Ovary (tissue), 9 donors: ENCODE measurements around the gene MYO5C. TPM values are rescaled to one million over a fixed set of nuclear protein-coding genes. Genes with fewer than 3 reads are reported as not detected.

Source experiments
- DNase-seq, 5 donors: peaks; one replicate each; pipeline ENCODE4 v3.0.0-alpha.2; 2019 to 2020
- H3K27ac ChIP-seq, 2 donors: fragments of 200-600 bp; one replicate each; pipeline versions ENCODE4 v1.5.1 to v1.8.0; 2019 to 2022
- H3K27me3 ChIP-seq: fragments of 200-600 bp; one replicate; pipeline ENCODE4 v1.8.0; 2022
- H3K36me3 ChIP-seq: fragments of 200-600 bp; sonication (generic); one replicate; pipeline ENCODE4 v1.5.1; 2019
- H3K4me1 ChIP-seq: one replicate; pipeline ENCODE4 v1.8.1; 2013; ENCODE audit warnings: mild to moderate bottlenecking, moderate library complexity; ENCODE audit not compliant: insufficient read depth
- H3K4me3 ChIP-seq: fragments of 200-600 bp; sonication (generic); one replicate; pipeline ENCODE4 v1.5.1; 2017
- H3K9me3 ChIP-seq, 2 donors: fragments of 200-600 bp in 1 of 2; sonication (generic) in 1 of 2; one replicate each; pipeline versions ENCODE4 v1.5.1 to v1.8.1; 2013 to 2019; ENCODE audit warnings: mild to moderate bottlenecking in 1 of 2, moderate library complexity in 1 of 2
- CTCF ChIP-seq, 3 donors: fragments of 450-650 bp in 2 of 3; fragments of 200-600 bp in 1 of 3; IDR thresholded peaks; one replicate each; pipeline versions ENCODE4 v1.5.1 to v1.8.0; 2016 to 2022; ENCODE audit warnings: antibody characterized with exemption in 3 of 3, mild to moderate bottlenecking in 1 of 3
- EP300 ChIP-seq: sonication (generic); formaldehyde crosslinking; IDR thresholded peaks from one replicate; pipeline ENCODE4 v1.6.1; 2017; ENCODE audit warnings: antibody characterized with exemption
- POLR2A ChIP-seq: fragments of 450-650 bp; IDR thresholded peaks from one replicate; pipeline ENCODE4 v1.6.1; 2017; ENCODE audit warnings: antibody characterized with exemption, mild to moderate bottlenecking, moderate library complexity
- WGBS, 3 donors: extraction: QIAGEN DNeasy Blood & Tissue Kit in 1 of 3; methylation state at CpG; one replicate each; pipeline versions ENCODE4 v1.1.5 to v1.1.7; 2013 to 2017; 5-methylcytosine and 5-hydroxymethylcytosine counted together
- intact Hi-C, 4 donors: fragments of 100-400 bp; cut with DNase I; formaldehyde crosslinking; loops; one replicate each; pipeline versions ENCODE4 v1.11.0 to v1.15.1; 2022 to 2023
- polyA plus RNA-seq, 2 donors: library from polyadenylated mRNA; stranded (reverse); fragments of 200-250 nt in 1 of 2; fragments of 350-450 nt in 1 of 2; fragmentation: Illumina TruSeq in 1 of 2; extraction: RNeasy Lipid Tissue Mini Kit (QIAGEN cat#74804) in 1 of 2; gene quantifications; one replicate each; pipeline ENCODE4 v1.2.3, GENCODE V29; 2013 to 2014
- total RNA-seq, 7 donors: library from RNA; depleted of rRNA in 2 of 7; stranded (reverse); fragments of >200 nt in 2 of 7; fragmentation: NEBNext Ultra II Directional in 3 of 7; extraction: Animal tissue kit (Norgen Biotek cat#: 25700) in 3 of 7; gene quantifications; one replicate each; pipeline versions ENCODE4 v1.1.0 to v1.2.4, GENCODE V29; 2016 to 2023
- donor health status: DM: no; HTN: no; CAD: no; lungs with moderate emphysema.
- donor health status: DM: no; HTN: no; CAD: no.
- donor health status: Bipolar disorder and iron deficiency.
- donor health status: DM: yes; HTN: yes; CAD: no.
- donor health status: DM: no; HTN: no; CAD: no.
- donor health status: DM: yes; HTN: yes; CAD: no.

MYO5C gene
- total and polyA plus RNA-seq, 9 donors = 1.1 to 23.6 (median 7.1) TPM

GRCh38 chr15:52164631-52165265, 130.9 kb downstream of the MYO5C start:
- WGBS, 3 donors = 93 to 96% (median 95%) methylated on average over 2 of the region's 2 CpGs
- intact Hi-C loops = no loop called here
- Histone ChIP-seq H3K27me3 (no peaks in the 10 kb centered on the region), H3K9me3 (no peaks in the 10 kb centered on the region), H3K36me3 (no peaks in the 10 kb centered on the region), H3K4me1 (peaks cover 6% of the 10 kb centered on the region), H3K27ac (no peak overlapping the region), H3K4me3 (no peak overlapping the region)
- no peak for DNase-seq
- TF ChIP-seq EP300 (no peak), CTCF (IDR thresholded peaks at IDR 0.05) (no peak), POLR2A (no peak)

GRCh38 chr15:52163321-52164190, 132.0 kb downstream of the MYO5C start:
- WGBS, 3 donors = 59 to 71% (median 61%) methylated on average over 17 to 19 of the region's 19 CpGs
- H3K36me3 ChIP-seq = no peaks in the 10 kb centered on the region
- H3K4me3 ChIP-seq = no peak overlapping the region
- TF ChIP-seq CTCF (IDR thresholded peaks at IDR 0.05) (no peak), EP300 (no peak), POLR2A (no peak)
- H3K9me3 ChIP-seq = no peaks in the 10 kb centered on the region
- no peak overlapping the region for H3K27ac ChIP-seq
- H3K27me3 ChIP-seq = no peaks in the 10 kb centered on the region
- H3K4me1 ChIP-seq = peaks cover 6% of the 10 kb centered on the region
- no peak for DNase-seq
- intact Hi-C loops = no loop called here

GRCh38 chr15:52162876-52163275, 132.7 kb downstream of the MYO5C start:
- Histone ChIP-seq H3K4me1 (peaks cover 6% of the 10 kb centered on the region), H3K9me3 (no peaks in the 10 kb centered on the region), H3K27ac (no peak overlapping the region), H3K36me3 (no peaks in the 10 kb centered on the region), H3K27me3 (no peaks in the 10 kb centered on the region), H3K4me3 (no peak overlapping the region)
- intact Hi-C loops = no loop called here
- no peak for TF ChIP-seq EP300
- TF ChIP-seq POLR2A = no peak
- no peak for TF ChIP-seq CTCF (IDR thresholded peaks at IDR 0.05)
- DNase-seq = no peak
- 89 to 92% (median 90%) methylated on average over 22 of the region's 22 CpGs for WGBS, 3 donors

GRCh38 chr15:52162260-52162659, 133.3 kb downstream of the MYO5C start:
- 21 to 37% (median 22%) methylated on average over 4 of the region's 4 CpGs for WGBS, 3 donors
- intact Hi-C loops = no loop called here

More at GRCh38 chr15:52162260-52162659, 133.3 kb downstream of the MYO5C start:
- H3K27ac ChIP-seq = no peak overlapping the region
- H3K4me1 ChIP-seq = peaks cover 6% of the 10 kb centered on the region
- TF ChIP-seq POLR2A = no peak
- no peak for TF ChIP-seq EP300
- no peak for TF ChIP-seq CTCF (IDR thresholded peaks at IDR 0.05)
- H3K27me3 ChIP-seq = no peaks in the 10 kb centered on the region
- DNase-seq = no peak
- H3K36me3 ChIP-seq = no peaks in the 10 kb centered on the region
- H3K4me3 ChIP-seq = no peak overlapping the region
- no peaks in the 10 kb centered on the region for H3K9me3 ChIP-seq
